Skin epidermis (tissue), 12 donors: Measurements from ENCODE around the gene RALA.
"Not testable (repeated sequence)": the region's sequence is repeated elsewhere in the genome, so short reads cannot be mapped to it uniquely, and the experiment has no call there.

Source experiments
- H3K27ac ChIP-seq, 21 experiments: fragments of 200-600 bp; sonication (generic) in 11 of 21; one replicate each; pipeline ENCODE4 v1.5.0; 2020; ENCODE audit warnings: mild to moderate bottlenecking in 3 of 21, inconsistent platforms in 2 of 21, moderate library complexity in 2 of 21
- H3K4me3 ChIP-seq, 7 experiments: fragments of 200-600 bp; sonication (generic) in 2 of 7; one replicate each; pipeline ENCODE4 v1.5.0; 2020; ENCODE audit warnings: inconsistent platforms in 2 of 7, mild to moderate bottlenecking in 2 of 7, moderate library complexity in 1 of 7

RALA gene

DNA sequence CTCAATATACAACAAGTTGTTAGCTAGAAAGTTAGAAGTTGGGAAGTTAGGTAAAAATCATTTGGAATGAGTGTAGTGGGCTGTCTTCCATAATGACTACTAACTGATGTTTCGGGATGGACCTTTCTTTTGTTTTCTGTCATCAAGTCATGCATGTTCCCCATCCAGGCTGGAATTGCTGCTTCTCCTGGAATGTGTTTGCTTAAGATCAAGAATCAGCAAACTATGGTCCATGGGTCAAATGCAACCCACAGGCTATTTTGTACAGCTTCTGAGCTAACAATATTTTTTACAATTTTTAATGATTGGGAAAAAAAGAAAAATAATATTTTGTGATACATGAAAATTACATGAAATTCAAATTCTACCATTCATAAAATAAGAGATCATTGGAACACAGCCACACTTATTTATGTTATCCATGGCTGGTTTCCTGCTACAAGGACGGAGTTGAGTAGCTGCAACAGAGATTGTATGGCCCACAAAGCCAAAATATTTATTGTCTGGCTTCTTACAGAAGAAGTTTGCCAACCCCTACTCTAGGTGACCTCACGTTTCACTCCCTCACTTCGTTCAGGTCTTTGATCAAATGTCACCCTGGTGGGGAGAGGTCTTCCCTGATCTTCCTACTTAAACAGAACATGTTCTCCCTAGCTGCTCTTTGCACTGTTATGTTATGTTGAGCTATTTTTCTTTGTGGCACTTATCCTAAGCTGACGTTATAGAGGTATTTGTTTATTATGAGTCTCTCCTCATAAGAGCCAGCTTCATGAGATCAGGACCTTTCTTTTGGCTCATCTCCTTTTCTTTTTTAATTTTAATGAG lies 127.1 kb downstream of the RALA start:
- Histone ChIP-seq H3K27ac (no peak overlapping the region), H3K4me3 (no peak overlapping the region)

DNA sequence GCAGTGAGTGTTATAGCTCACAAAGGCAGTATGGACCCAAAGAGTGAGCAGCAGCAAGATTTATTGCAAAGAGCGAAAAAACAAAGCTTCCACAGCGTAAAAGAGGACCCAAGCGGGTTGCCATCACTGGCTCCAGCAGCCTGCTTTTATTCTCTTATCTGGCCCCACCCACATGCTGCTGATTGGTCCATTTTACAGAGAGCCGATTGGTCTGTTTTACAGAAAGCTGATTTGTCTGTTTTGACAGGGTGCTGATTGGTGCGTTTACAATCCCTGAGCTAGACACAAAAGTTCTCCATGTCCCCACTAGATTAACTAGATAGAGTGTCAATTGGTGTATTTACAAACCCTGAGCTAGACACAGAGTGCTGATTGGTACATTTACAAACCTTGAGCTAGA lies 129.9 kb downstream of the RALA start:
- H3K4me3 ChIP-seq, H3K27ac ChIP-seq: not testable (repeated sequence)

DNA sequence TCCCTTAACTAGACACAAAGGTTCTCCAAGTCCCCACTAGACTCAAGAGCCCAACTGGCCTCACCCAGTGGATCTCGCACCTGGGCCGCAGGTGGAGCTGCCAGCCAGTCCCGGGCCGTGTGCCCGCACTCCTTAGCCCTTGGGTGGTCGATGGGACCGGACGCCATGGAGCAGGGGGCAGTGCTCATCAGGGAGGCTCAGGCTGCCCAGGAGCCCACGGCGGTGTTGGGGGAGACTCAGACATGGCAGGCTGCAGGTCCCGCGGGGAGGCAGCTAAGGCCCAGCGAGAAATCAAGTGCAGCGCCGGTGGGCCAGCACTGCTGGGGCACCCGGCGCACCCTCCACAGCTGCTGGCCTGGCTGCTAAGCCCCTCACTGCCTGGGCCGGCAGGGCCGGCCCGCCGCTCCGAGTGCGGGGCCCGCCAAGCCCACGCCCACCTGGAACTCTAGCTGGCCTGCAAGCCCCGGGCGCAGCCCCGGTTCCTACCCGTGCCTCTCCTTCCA lies 130.5 kb downstream of the RALA start:
- Histone ChIP-seq H3K27ac (peak overlapping the region in 8 of 21 experiments; percentile 10 to 76 (median 28)), H3K4me3 (no peak overlapping the region)

DNA sequence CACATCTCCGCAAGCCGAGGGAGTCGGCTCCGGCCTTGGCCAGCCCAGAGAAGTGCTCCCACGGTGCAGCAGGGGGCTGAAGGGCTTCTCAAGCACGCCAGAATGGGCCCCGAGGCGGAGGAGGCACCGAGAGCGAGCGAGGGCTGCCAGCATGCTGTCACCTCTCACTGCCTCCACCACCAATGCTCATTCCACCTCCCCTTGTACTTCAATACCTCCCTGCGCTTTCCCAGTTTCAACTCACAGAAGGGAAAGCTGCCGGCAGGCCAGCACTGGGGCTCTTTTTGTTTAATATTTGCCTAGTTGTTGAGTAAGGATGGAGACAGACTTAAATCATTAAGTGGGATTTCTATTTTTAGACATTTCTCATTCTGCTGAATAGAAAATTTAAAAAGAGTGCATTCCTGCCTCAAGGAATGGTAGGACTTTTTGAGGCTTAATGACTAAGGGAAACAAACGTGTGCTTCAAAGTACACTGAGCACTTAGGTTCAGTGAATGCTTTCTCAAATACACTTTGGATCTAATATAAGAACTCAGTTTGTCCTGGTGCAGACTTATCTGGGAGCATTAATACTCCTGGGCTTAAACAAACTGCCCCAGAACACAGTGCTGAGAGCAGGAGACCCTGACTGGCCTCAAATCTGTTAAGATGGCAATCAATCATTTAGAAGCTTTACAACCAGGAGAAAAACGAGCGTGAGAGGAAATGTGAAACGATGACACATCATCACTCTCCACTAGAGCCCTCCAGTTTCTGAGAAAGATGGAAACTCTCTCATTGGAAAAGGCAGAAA lies 131.2 kb downstream of the RALA start:
- Histone ChIP-seq H3K4me3 (no peak overlapping the region), H3K27ac (peak overlapping the region in 8 of 21 experiments; percentile 10 to 76 (median 28))

DNA sequence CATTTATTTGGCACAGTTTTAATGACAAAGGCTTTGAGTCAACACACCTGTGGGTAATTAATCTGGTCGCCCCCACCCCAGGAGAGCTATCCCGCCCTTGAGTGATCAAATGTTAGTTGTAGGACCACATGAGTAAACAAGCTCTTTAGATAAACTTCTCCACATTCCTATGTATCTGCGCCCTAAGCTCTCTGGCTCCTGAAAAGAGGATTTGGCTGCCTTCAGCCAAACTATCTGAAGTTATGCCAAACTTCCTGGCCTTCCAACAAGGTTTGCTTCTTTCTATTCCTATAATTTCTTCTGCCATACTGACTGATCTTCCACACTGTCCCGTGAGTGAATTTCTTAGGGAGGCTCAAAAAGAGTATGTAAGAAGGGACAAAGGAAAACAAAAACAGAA lies 134.2 kb downstream of the RALA start:
- peak overlapping the region in 2 of 21 experiments; percentile 5 to 28 for H3K27ac ChIP-seq
- H3K4me3 ChIP-seq: no peak overlapping the region
